Neural crest cell (in vitro differentiated cells): Measurements from ENCODE around the gene PLIN4. TPM values are rescaled to one million over a fixed set of nuclear protein-coding genes. Genes with fewer than 3 reads are reported as not detected.

Source experiments
- DNase-seq: peaks from one replicate; pipeline ENCODE4 v3.0.0; 2021; ENCODE audit warnings: low read depth, mixed read lengths, low spot score
- H3K27ac Mint-ChIP-seq: one replicate; pipeline ENCODE4 v1.8.0; 2021; ENCODE audit warnings: mild to moderate bottlenecking, mixed read lengths; ENCODE audit not compliant: unreplicated experiment
- H3K27me3 Mint-ChIP-seq: 2 replicates; pipeline ENCODE4 v1.8.0; 2021; ENCODE audit warnings: low read depth, mild to moderate bottlenecking, mixed read lengths
- H3K36me3 Mint-ChIP-seq: 2 replicates; pipeline ENCODE4 v1.8.0; 2021; ENCODE audit warnings: low read depth, mild to moderate bottlenecking, mixed read lengths
- H3K4me1 Mint-ChIP-seq: 2 replicates; pipeline ENCODE4 v1.8.0; 2021; ENCODE audit warnings: mixed read lengths
- H3K4me3 Mint-ChIP-seq: one replicate; pipeline ENCODE4 v1.8.0; 2021; ENCODE audit warnings: mild to moderate bottlenecking, mixed read lengths
- H3K9me3 Mint-ChIP-seq: 2 replicates; pipeline ENCODE4 v1.8.0; 2021; ENCODE audit warnings: mixed read lengths
- CTCF ChIP-seq: fragments of 200-600 bp; sonication (generic); conservative IDR thresholded peaks from 2 replicates; pipeline ENCODE4 v1.5.0; 2021; ENCODE audit warnings: antibody characterized with exemption, mild to moderate bottlenecking
- total RNA-seq: library from RNA; stranded (reverse); gene quantifications from 2 replicates; pipeline ENCODE4 v1.2.1, GENCODE V29; 2021

Gene PLIN4
- total RNA-seq, 1 donor from 2014 or later: 0.47 TPM

- DNase-seq: no peak
- H3K4me1 Mint-ChIP-seq: no peaks in the 10 kb centered on the region
- TF ChIP-seq CTCF: no peak
- H3K36me3 Mint-ChIP-seq: peaks cover 3% of the 10 kb centered on the region
- no peak overlapping the region for H3K27ac Mint-ChIP-seq
- H3K27me3 Mint-ChIP-seq: no peaks in the 10 kb centered on the region
- H3K9me3 Mint-ChIP-seq: no peaks in the 10 kb centered on the region
- no peak overlapping the region for H3K4me3 Mint-ChIP-seq
Observed at GRCh38 chr19:4504891-4505569, 13.3 kb downstream of the PLIN4 start.

DNA sequence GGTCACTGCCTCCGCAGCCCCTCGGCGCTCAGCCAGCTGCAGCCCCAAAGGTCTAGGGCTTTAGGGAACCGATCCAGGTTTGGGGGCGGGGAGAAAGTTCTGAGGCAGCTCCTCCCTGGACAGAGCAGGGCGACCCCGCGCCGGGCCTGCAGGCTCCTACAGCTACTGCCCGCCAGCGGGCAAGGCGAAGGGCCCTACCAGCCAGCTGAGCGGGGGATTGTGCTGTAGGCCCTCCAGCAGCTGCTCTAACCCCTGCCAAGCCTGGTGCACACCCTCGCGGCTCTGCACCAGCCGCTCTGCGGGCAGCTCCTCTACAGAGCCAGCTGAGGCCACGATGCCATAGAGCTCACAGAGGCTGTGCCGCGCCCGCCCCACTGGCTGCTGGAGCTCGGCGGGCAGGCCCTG, 14.0 kb downstream of the PLIN4 start:
- no peak overlapping the region for H3K27ac Mint-ChIP-seq
- peaks cover 3% of the 10 kb centered on the region for H3K36me3 Mint-ChIP-seq
- DNase-seq: no peak
- TF ChIP-seq CTCF: no peak
- H3K4me3 Mint-ChIP-seq: no peak overlapping the region
- no peaks in the 10 kb centered on the region for H3K9me3 Mint-ChIP-seq
- H3K27me3 Mint-ChIP-seq: no peaks in the 10 kb centered on the region
- H3K4me1 Mint-ChIP-seq: no peaks in the 10 kb centered on the region

DNA sequence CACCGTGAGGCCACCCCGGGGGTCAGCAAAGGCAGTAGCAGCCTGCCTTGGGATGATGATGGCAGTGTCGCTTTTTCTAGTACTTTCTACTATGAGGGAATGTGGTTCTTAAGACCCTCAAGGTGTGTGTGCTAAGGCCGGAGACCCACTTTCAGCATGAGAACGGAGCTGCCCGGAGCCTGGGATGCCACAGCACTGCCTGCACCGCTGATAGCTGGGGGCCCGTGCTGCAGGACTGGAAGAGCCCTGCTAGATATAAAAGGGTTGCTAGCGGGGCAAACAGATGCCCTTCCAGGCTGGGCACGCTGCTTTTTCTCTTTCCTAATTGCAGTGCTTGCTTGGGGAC, 14.5 kb downstream of the PLIN4 start:
- H3K27ac Mint-ChIP-seq: no peak overlapping the region
- no peaks in the 10 kb centered on the region for H3K4me1 Mint-ChIP-seq
- H3K27me3 Mint-ChIP-seq: no peaks in the 10 kb centered on the region
- TF ChIP-seq CTCF: no peak
- H3K4me3 Mint-ChIP-seq: no peak overlapping the region
- peaks cover 3% of the 10 kb centered on the region for H3K36me3 Mint-ChIP-seq
- DNase-seq: no peak
- no peaks in the 10 kb centered on the region for H3K9me3 Mint-ChIP-seq

DNA sequence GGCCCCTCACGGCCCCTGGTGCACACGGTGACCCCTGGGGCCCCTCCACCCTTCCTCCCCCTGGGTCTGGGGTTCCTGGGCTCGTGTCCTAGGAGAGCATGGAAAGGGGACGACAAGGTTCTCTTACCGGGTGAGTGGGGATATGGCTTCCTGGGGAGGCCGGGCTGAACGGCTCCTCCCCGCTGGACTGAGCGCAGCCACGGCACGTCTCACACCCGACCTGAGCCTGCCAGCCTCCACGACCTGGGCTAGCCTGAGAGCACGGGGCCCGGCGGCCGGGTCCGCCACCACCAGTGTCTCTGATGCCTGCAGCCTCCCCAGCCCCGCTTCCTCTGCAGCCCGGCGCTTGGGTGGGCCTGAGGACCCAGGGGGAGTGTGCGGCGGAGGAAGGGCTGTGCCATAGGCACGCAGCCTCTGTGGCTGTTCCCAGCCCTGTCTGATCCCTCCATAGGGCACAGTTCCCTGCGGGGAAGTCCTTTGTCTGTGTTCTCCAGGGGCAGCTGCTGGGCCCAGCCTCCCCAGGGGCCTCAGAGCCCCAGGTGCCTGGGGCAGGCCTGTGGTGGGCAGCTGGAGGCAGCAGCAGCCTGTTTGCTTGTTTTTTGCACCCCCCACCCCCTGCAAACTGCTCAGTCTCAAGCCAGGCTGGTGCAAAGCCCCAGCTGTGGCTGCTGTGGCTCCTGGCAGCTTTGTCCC, 15.0 kb downstream of the PLIN4 start:
- H3K36me3 Mint-ChIP-seq: peaks cover 3% of the 10 kb centered on the region
- no peak for TF ChIP-seq CTCF
- no peak for DNase-seq
- no peak overlapping the region for H3K27ac Mint-ChIP-seq
- H3K4me1 Mint-ChIP-seq: no peaks in the 10 kb centered on the region
- no peaks in the 10 kb centered on the region for H3K9me3 Mint-ChIP-seq
- H3K4me3 Mint-ChIP-seq: no peak overlapping the region
- no peaks in the 10 kb centered on the region for H3K27me3 Mint-ChIP-seq

- no peaks in the 10 kb centered on the region for H3K9me3 Mint-ChIP-seq
- peaks cover 3% of the 10 kb centered on the region for H3K36me3 Mint-ChIP-seq
- peak overlapping the region; percentile 12 for H3K27ac Mint-ChIP-seq
- no peak overlapping the region for H3K4me3 Mint-ChIP-seq
- no peaks in the 10 kb centered on the region for H3K27me3 Mint-ChIP-seq
- DNase-seq: no peak
- H3K4me1 Mint-ChIP-seq: no peaks in the 10 kb centered on the region
- TF ChIP-seq CTCF: no peak
Observed at GRCh38 chr19:4502282-4503131, 15.8 kb downstream of the PLIN4 start.
